Measurements from ENCODE around the gene FGFRL1.
"Not testable (repeated sequence)": the region's sequence is repeated elsewhere in the genome, so short reads cannot be mapped to it uniquely, and the experiment has no call there.

The FGFRL1 gene

GRCh38 chr4:997375-998071 is 13.9 kb upstream of the FGFRL1 start:
- no peak for TF ChIP-seq CTCF (IDR thresholded peaks at IDR 0.05; ENCODE audit: insufficient read depth, missing control alignments)
- FAIRE-seq (no peak), DNase-seq (ENCODE audit: insufficient read length, low spot score) (peak; percentile 83)

DNA sequence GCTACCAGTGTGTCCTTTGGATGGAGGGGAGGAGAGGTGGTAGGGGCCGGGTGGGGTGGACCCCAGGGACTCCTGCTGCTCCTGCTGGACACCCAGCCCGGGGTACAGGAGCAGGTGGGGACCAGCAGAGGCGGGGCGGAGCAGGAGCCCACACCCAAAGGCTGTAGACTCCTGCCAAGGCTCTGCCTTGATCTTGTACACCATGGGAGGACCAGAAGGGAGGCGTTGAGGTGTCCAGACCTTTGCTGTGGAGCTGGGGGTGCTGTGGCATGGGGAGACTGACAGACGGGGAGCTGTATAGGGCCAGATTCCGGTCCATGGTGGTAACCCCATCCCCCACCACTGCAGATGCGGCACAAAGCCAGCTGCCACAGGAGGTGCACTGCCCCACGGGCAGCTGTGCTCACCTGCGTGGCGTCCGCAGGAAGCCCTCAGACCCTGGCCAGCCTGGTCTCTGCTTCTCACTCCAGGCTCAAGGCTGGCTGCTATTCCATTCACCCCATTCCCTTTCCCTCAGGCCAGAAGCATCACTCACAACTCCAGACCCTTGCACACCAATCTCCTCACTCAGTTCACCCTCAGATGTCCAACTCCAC is 13.2 kb upstream of the FGFRL1 start:
- FAIRE-seq, result no peak
- TF ChIP-seq CTCF (IDR thresholded peaks at IDR 0.05; ENCODE audit: insufficient read depth, missing control alignments), result no peak
- DNase-seq (ENCODE audit: insufficient read length, low spot score), result no peak

- FAIRE-seq, result not testable (repeated sequence)
Measured at GRCh38 chr4:999240-999863, 12.1 kb upstream of the FGFRL1 start.

DNA sequence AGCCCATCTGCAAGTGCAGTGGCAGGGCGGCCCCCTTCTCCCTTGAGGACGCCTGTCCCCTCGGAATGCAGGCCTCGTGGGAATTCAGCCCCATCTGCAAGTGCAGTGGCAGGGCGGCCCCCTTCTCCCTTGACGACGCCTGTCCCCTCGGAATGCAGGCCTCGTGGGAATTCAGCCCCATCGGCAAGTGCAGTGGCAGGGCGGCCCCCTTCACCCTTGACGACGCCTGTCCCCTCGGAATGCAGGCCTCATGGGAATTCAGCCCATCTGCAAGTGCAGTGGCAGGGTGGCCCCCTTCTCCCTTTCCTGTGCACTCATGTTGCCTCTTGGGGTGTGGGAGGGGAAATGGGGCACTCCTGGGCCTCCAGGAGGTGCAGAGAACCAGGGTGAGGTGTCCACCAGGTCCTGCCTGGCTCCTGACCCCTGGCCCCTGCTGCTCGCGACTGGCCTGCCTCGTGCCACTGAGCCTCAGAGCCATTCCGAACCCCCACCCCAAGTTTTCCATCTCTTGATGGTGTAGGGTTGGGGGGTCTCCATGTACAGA is 11.5 kb upstream of the FGFRL1 start:
- DNase-seq (ENCODE audit: insufficient read length, low spot score), result no peak
- no peak for TF ChIP-seq CTCF (IDR thresholded peaks at IDR 0.05; ENCODE audit: insufficient read depth, missing control alignments)
- FAIRE-seq, result no peak

More at GRCh38 chr4:999240-999863, 12.1 kb upstream of the FGFRL1 start:
- DNase-seq (ENCODE audit: insufficient read length, low spot score), result not testable (repeated sequence)

DNA sequence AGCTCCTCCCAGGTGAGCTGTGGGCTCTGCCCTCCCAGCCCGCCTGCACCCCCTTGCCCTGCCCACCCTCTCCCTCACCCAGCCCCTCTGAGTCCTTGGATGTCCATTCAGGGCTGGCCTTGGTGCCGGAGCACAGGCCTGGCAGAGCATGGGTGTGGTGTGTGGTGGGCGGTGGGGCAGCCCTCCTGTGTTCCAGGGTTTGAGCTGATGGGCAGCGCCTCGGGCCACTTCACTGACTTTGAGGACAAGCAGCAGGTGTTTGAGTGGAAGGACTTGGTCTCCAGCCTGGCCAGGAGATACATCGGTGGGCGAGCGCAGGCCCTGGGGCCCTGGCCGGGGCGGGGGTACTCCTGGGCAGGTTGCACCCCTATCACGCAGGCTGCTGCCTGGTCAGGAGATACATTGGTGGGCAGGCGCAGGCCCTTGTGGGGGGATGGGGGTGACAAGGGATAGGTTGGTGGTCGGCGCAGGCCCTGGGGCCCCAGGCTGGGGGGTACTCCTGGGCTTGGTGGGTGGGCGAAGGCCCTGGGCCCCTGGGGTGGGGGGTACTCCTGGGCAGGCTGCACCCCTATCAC is 10.7 kb upstream of the FGFRL1 start:
- FAIRE-seq, result no peak
- DNase-seq (ENCODE audit: insufficient read length, low spot score), result no peak

DNA sequence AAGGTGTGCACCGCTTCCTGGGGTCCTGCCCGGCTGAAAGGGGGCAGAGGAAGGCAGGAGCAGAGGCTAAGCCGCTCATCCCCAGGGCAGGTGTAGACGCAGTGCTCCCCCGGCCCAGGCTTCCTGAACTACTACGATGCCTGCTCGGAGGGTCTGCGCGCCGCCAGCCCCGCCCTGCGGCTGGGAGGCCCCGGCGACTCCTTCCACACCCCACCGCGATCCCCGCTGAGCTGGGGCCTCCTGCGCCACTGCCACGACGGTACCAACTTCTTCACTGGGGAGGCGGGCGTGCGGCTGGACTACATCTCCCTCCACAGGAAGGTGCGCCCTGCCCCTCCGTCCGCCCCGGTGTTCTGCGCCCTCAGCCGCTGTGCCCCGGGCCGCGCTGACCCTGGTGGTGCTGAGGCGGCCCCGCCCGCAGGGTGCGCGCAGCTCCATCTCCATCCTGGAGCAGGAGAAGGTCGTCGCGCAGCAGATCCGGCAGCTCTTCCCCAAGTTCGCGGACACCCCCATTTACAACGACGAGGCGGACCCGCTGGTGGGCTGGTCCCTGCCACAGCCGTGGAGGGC is 9.8 kb upstream of the FGFRL1 start:
- no peak for FAIRE-seq
- TF ChIP-seq CTCF (IDR thresholded peaks at IDR 0.05; ENCODE audit: insufficient read depth, missing control alignments), result no peak
- no peak for DNase-seq (ENCODE audit: insufficient read length, low spot score)

More for the DNA sequence above, 10.7 kb upstream of the FGFRL1 start:
- no peak for TF ChIP-seq CTCF (IDR thresholded peaks at IDR 0.05; ENCODE audit: insufficient read depth, missing control alignments)

- no peak for TF ChIP-seq CTCF (IDR thresholded peaks at IDR 0.05; ENCODE audit: insufficient read depth, missing control alignments)
- DNase-seq (ENCODE audit: insufficient read length, low spot score) (no peak), FAIRE-seq (no peak)
Measured at GRCh38 chr4:1002131-1002630, 9.2 kb upstream of the FGFRL1 start.

Measured in D721Med (cell line).